Cerebellar nuclear complex (tissue), 1 donor: ENCODE measurements around the gene TNFRSF14.
"Not testable (repeated sequence)": the region's sequence is repeated elsewhere in the genome, so short reads cannot be mapped to it uniquely, and the experiment has no call there.

ENCODE experiments used
- DNase-seq, 2 experiments: peaks; one replicate each; lab custom pipeline; 2025; lab: John Stamatoyannopoulos, UW

Gene TNFRSF14

DNA sequence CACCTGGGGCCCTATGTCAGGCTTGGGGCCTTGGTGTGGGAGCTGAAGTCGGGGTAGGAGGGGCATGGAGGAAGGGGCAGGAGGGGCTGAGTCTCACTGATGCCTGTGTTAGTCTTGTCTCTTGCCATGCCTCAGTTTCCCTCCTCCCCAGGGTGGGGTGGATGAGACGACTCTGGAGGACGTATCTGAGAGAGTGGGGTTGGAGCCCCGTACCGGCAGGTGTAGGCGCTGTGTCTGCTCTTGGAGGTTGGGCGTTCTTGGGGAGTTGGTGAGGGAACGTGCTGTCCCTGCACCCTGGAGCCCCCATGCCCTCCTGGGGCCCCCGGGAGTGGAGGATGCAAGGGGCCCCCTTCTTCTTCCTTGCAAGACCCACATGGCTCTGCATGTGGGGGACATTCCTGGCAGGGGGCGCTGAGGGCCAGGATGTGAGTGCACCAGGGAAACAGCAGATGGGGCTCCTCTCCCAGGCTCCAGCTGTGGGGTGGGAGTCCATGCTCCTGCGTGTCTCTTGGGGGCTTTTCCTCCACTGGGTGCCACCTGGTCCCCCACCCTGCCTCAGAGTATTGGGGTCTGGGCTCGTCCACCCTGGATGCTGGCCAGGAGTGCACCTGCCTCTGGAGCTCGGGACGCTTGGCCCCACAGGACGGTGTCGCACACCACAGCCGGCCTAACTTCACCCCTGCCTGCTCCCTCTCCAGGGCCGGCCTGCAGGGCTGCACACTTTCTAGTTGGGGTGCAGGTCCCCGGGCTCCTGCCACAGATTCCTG, 1.4 kb upstream of the TNFRSF14 start:
- DNase-seq = no peak

- no peak for DNase-seq
These were observed 416 bp upstream of the TNFRSF14 start for GRCh38 chr1:2555634-2556276.

- DNase-seq = no peak
These were observed 709 bp downstream of the TNFRSF14 start for GRCh38 chr1:2556678-2557481.

GRCh38 chr1:2557482-2558400, 1.6 kb downstream of the TNFRSF14 start:
- DNase-seq = no peak

GRCh38 chr1:2558420-2558819, 2.2 kb downstream of the TNFRSF14 start:
- no peak for DNase-seq

DNA sequence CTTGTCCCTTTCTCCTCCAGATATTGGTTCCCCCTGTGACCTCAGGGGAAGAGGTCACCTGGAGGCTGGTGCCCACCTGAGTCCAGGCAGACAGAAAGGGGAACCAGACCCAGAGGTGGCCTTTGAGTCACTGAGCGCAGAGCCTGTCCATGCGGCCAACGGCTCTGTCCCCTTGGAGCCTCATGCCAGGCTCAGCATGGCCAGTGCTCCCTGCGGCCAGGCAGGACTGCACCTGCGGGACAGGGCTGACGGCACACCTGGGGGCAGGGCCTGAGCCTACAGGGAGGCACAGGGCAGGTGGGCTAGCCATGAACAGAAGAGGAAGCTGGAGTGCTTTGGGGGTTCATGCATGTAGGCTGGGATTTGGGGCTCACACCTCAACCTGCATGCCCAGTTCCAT, 2.7 kb downstream of the TNFRSF14 start:
- DNase-seq = no peak

DNA sequence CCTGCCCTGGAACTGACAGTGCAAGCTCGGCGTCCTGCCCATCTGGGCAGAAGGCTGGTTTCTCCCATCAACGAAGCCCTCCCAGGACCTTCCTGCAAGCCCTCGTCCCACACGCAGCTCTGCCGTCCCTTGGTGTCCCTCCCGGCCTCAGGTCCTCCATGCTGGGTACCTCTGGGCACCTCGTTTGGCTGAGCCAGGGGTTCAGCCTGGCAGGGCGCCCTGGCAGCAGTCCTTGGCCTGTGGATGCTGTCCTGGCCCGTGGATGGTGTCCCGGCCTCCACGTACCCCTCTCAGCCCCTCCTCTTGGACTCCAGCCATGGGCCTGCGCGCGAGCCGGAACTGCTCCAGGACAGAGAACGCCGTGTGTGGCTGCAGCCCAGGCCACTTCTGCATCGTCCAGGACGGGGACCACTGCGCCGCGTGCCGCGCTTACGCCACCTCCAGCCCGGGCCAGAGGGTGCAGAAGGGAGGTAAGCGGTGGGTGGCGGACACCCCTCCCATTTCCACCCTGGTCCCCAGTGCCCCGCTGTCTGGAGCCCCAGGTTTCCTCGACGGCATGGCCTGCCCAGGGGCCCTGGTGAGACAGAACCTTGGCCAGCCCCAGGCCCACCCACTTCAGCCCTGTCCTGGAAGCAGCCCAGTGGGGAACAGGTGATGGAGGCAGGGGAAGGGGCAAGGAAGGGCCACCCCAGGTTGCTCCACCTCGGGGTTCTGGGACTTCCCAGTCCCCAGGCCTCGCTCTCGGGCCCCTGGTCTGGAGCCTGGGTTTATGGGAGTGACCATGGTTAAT, 3.5 kb downstream of the TNFRSF14 start:
- no peak for DNase-seq

DNA sequence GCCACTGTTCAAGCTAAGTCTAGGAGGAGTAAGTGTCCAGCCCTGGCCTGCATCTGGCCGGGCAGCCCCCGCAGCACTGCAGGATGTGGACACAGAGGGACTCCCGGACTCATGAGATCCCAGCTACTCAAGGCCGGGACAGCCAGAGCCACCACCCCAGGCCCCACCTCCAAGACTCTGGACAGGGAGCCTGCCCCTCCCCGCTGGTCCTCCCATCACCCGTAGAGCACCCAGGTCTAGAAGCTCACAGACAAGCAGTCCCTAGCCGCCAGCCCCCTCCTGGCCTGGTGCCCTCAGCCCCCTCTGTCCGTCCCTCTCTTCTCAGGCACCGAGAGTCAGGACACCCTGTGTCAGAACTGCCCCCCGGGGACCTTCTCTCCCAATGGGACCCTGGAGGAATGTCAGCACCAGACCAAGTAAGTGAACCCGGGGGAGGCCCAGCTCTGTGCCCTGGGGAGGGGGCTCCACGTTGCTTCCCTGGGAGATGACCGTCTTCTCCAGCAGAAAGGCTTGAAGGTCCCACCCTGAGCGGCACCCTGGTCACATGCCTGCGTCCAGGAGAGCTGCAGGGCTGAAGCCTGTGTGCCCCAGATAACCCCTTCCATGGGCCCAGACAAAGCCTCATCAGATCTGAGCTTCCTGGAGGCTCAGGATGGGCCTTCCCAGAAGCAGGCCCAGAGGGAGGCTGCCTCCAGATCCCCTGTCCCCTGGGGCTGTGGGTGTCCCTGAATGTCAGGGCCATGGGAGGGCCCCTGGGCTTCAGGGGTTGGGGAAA, 4.3 kb downstream of the TNFRSF14 start:
- no peak for DNase-seq

DNA sequence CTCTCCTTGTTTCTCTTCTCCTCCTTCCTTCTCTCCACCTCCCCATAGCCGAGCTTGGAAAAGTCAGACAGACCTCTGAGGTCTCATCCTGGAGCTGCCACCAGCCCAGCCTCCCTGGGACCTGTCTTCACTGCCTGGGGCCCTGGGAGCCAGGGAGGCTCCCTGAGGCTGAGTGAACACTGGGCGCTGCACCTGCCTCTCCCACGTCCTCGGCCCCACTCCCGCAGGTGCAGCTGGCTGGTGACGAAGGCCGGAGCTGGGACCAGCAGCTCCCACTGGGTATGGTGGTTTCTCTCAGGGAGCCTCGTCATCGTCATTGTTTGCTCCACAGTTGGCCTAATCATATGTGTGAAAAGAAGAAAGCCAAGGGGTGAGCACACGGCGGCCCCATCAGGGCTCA, 5.3 kb downstream of the TNFRSF14 start:
- no peak for DNase-seq

- DNase-seq = no peak
These were observed 6.0 kb downstream of the TNFRSF14 start for GRCh38 chr1:2561898-2562895.

GRCh38 chr1:2563205-2563604, 7.0 kb downstream of the TNFRSF14 start:
- no peak for DNase-seq

- DNase-seq = no peak
These were observed 8.0 kb downstream of the TNFRSF14 start for GRCh38 chr1:2564006-2564814.

DNA sequence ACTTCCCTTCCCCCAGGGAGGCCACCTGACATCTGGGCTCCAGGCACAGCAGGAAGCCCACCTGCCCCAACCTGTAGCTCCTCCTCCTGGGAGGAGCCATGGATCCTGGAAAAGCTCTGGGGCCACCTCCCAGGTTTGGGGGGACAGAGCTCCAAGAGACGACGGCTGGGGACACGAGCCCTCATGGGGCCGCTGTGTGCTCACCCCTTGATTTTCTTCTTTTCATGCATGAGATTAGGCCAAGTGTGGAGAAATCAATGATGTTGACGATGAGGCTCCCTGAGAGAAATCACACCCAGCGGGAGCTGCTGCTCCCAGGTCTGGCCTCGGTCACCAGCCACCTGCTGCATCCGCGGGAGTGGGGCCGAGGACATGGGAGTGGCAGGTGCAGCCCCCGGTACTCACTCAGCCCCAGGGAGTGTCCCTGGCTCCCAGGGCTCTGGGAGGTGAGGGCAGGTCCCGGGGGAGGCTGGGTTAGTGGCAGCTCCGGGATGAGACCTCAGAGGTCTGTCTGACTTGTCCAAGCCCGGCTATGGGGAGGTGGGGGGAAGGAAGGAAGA, 8.7 kb downstream of the TNFRSF14 start:
- DNase-seq = no peak

- no peak for DNase-seq
These were observed 10.2 kb downstream of the TNFRSF14 start for GRCh38 chr1:2566101-2567045.

- no peak for DNase-seq
These were observed 11.0 kb downstream of the TNFRSF14 start for GRCh38 chr1:2567083-2567679.

DNA sequence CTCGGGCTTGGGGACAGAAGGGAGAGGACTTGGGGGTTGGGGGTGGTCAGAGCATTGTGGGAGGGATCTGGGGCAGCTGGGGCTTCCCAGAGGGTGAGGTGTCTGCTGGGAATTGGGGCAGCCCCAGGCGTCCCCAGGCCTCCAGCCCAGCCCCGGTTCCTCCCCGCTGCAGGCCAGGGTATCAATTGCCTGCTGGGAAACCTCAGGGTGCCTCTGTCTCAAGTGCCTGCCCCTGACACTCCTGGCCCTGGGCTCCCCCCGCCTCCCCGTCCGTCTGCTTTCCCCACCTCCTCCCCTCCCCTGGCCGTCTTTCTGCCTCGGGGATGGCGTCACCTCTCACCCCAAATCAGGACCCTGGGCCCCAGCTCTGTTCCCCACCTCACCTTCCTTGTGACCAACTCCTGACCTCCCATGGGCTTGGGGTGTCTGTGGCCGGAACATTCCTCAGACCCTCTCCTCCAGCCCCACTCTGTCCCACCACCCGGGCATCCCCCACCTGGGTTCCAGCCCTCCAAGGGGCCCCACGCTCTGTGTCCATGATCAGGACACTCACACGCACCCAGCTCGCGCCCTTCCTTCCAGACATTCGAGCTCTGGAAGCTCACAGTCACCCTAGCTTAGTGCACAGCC, 12.1 kb downstream of the TNFRSF14 start:
- not testable (repeated sequence) for DNase-seq
